ENCODE data around the gene SLC33A1. TPM values are rescaled to one million over a fixed set of nuclear protein-coding genes. Genes with fewer than 3 reads are reported as not detected.

SLC33A1 gene
- total RNA-seq, 1 donor from 2014 or later = 37.8 TPM

DNA sequence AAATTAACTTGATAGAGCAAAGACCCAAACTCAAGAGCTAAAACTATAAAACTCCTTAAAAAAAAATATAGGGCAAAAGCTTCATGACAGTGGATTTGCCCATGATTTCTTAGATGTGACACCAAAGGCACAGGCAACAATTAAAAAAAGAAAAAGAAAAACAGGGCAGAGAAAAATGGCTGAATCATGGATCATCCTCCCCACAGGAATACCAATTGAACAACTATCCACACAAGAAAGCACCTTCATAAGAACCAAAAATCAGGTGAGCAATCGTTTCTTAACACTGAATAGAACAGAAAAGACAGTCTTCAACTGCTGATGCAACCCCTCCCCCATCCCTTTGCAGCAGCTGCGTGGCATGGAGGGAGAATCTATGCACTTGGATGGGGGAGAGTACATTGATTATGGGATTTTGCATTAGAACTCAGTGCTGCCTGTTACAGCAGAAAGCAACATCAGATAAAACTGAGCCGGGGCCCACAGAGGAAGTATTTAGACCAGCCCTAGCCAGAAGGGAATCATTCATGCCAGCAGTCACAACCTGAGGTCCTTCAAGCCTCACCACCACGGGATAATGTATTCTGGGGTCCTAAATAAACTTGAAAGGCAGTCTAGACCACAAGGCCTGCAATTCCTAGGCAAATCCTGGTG lies 63.8 kb downstream of the SLC33A1 start:
- no peak for DNase-seq

DNA sequence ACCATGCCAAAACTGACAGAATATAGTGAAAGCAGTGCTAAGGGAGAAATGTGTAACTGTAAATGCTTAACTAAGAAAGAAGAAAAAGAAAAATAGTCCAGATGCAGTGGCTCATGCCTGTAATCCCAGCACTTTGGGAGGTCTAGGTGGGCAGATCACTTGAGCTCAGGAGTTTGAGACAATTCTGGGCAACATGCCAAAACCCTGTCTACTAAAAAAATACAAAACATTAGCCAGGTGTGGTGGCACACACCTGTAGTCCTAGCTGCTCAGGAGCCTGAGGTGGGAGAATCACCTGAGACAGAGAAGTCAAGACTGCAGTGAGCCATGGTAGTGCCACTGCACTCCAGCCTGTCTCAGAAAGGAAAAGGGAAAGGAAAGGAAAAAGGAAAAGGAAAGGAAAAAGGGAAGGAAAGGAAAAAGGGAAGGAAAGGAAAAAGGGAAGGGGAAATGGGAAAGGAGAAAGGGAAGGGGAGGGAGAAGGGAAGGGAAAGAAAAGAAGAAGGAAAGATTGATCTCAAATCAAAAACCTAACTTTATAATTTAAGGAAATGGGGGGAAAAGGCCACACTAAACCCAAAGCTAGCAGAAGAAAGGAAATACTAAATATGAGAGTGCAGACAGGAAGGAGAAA lies 68.4 kb downstream of the SLC33A1 start:
- no peak for DNase-seq

DNA sequence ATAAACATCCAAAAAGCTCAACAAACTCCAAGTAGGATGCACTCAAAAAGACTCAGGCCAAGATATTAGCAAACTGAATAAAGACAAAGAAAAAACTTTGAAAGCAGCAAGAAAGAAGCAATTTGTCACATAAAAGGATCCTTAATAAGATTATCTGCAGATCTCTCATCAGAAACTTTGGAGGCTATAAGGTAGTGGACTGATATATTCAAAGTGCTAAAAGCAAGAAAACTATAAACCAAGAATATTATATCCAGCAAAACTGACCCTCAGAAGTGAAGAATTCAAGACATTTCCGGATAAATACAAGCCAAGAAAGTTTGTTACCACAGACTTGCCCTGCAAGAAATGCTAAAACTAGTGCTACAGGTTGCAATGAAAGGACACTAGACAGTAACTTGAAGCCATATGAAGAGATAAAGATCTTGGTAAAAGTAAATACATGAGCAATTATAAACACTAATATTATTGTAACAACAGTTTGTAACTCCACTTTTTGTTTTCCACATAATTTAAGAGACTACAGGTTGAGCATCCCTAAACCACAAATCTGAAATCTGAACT lies 71.8 kb downstream of the SLC33A1 start:
- DNase-seq = no peak

DNA sequence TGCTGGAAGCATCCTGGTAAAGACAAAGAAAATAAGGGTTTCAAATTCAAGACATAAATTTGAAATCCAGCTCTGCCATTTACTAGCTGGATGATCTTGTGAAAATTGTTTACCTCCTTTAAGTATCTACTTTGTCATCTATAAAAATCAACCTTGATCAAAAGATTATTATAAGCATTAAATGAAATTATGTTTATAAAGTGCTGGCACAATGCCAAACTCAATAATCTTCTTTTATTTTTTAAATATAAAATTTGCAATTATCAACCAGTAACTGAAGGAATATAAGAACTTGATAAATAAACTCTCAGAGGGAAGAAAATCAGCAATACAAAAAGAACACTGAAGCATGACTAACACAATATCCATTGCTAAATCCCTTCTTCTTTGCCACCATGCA lies 73.9 kb downstream of the SLC33A1 start:
- no peak for DNase-seq

DNA sequence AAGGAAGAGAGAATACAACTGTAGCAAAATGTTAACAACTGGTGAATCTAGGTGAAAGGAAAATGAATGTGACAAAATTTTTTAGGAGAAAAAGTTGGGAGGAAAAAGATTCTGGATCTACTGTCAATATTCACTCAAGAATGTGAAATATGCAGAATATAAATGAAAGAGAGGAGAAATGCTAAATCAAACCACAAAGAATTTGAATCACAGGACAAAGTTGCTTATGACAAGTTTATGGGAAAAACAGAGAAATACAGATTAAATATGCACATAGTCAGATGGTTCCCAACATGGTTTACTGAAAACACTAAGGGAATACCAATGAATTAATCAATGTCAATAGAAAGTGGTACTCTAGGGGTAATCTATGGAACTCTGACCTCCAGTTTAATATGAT lies 75.8 kb downstream of the SLC33A1 start:
- no peak for DNase-seq

DNA sequence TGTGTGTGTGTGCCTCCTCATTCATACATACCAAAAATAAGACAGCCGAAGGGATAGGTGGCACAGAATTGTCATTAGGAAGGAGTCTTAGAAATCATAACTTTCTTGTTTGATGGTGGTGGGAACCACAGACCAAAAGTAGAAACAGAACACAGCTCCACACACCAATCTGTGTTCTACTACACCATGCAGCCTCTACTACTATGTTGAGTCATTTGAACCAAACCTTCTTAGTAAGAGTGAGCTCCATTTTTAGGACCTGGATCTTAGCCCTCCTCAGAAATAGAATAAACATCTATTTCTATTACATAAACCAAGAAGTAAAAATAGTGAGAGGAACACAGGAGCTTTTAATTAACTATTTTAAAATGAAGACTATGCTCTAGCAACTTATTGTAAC lies 81.4 kb downstream of the SLC33A1 start:
- DNase-seq = no peak

DNA sequence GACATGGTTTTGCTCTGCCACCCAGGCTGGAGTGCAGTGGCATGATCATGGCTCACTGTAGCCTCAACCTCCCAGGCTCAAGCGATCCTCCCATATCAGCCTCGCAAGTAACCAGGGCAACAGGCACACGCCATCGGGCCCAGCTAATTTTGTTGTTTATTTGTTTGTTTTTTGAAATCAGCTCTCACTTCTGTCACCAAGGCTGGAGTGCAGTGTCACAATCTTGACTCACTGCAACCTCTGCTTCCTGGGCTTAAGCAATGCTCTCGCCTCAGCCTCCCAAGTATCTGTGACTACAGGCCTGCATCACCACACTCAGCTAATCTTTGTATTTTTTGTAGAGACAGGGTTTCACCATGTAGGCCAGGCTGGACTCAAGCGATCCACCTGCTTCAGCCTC lies 83.1 kb downstream of the SLC33A1 start:
- DNase-seq = no peak

Other genes with a start within 250 kb of the SLC33A1 start
- gene PLCH1, start 109.4 kb downstream of the SLC33A1 start, total RNA-seq = under 0.01 TPM in 1 of 2 replicates, not detected in the other
- 0.98 and 2.0 TPM in 2 replicates for gene C3orf33, start 48.1 kb downstream of the SLC33A1 start, total RNA-seq
- gene GMPS, start 16.2 kb upstream of the SLC33A1 start, total RNA-seq = 34.0 and 65.1 TPM in 2 replicates